Measurements from ENCODE around the gene PSD2.
"Not testable (repeated sequence)": the region's sequence is repeated elsewhere in the genome, so short reads cannot be mapped to it uniquely, and the experiment has no call there.

PSD2 gene

DNA sequence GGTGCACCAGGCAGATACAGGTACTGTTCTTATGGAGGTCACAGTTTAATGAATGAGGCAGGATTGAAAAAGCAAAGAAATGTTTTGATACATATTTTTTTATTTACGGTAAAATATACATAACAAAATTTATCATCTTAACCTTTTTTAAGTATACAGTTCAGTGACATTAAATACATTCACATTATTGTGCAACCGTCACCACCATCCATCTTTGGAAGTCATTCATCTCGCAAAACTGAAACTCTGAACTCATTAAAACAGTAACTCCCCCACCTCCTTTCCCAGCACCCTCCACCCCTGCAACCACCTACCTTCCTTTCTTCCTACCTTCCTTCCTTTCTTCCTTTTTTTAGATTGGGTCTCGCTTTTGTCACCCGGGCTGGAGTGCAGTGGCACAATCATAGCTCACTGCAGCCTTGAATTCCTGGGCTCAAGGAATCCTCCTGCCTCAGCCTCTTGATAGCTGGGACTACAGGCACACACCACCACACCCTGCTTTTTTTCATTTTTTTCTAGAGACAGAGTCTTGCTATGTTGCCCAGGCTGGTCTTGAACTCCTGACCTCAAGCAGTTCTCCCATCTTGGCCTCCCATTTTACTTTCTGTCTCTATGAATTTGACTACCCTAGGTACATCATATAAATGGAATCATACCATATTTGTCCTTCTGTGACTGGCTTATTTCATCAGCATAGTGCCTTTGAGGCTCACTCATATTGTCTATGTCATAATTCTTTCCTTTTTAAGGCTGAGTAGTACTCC lies 22.5 kb upstream of the PSD2 start:
- ATAC-seq, result no peak
- Mint-ChIP-seq H3K9me3 (no peaks in the 10 kb centered on the region), H3K4me3 (no peak overlapping the region), H3K36me3 (no peaks in the 10 kb centered on the region), H3K27ac (peak overlapping the region; percentile 30), H3K4me1 (peaks cover 11% of the 10 kb centered on the region)
- DNase-seq (ENCODE audit: low spot score in 2 of 2), result no peak

DNA sequence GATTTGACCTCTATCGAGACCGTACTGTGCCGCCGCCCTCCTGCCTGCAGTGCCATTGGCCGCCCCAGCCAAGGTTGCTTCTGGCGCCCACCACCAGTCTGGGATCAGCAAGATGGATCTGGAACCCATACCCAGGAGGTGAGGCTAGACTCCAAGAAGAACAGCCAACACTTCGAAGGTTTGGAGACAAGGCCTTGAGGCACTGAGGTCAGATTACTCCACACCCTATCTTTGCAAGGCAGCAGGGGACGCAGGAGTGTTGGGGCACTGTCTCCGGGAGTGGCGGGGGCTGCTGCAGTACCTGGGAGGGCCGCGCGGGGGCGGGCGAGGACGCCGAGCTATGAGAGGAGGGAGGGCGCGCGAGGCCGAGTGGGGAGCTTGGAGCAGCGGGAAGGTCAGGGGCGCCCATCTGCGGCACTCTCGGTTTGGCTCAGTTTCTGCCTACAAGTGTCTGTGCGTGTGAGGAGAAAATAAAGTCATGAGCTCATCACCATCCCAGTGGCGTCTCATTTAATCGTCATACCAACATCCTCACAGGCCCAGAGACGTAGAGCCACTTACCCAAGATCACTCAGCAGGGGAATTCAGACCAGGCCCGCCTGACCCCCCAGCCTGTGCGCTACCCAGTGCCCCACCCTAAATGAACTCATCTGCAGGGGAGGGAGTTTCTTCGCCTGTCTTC lies 20.5 kb upstream of the PSD2 start:
- ATAC-seq, result peak; percentile 90
- peak; percentile 91 to 96 for DNase-seq (ENCODE audit: low spot score in 2 of 2)
- Mint-ChIP-seq H3K27ac (no peak overlapping the region), H3K9me3 (no peaks in the 10 kb centered on the region), H3K4me1 (peaks cover 11% of the 10 kb centered on the region), H3K36me3 (no peaks in the 10 kb centered on the region), H3K4me3 (peak overlapping the region; percentile 32)

DNA sequence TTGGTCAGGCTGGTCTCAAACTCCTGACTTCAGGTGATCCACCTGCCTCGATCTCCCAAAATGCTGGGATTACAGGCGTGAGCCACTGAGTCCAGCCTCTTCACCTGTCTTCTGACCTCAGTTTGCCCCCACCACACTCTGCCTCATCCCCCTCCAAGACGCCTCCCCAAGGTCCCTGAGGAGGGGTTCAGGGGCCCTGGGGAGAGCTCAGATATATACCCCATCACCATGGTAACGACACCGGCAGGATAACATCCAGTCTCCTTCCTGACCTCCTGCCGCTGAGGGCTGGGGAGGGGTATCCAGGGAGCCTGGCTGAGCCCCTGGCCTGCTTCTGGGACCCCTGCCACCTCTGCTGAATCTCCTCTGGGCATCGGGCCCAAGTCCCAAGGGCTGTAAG lies 19.7 kb upstream of the PSD2 start:
- H3K4me3 Mint-ChIP-seq, result peak overlapping the region; percentile 32
- H3K4me1 Mint-ChIP-seq, result peaks cover 11% of the 10 kb centered on the region
- no peak for DNase-seq (ENCODE audit: low spot score in 2 of 2)
- H3K36me3 Mint-ChIP-seq, result no peaks in the 10 kb centered on the region
- ATAC-seq, result no peak
- no peak overlapping the region for H3K27ac Mint-ChIP-seq
- H3K9me3 Mint-ChIP-seq, result no peaks in the 10 kb centered on the region

- Mint-ChIP-seq H3K27ac (no peak overlapping the region), H3K36me3 (no peaks in the 10 kb centered on the region), H3K4me1 (peaks cover 11% of the 10 kb centered on the region), H3K9me3 (no peaks in the 10 kb centered on the region), H3K4me3 (no peak overlapping the region)
- no peak for ATAC-seq
- DNase-seq (ENCODE audit: low spot score in 2 of 2), result no peak
Observed at GRCh38 chr5:139776861-139777260, 18.7 kb upstream of the PSD2 start.

DNA sequence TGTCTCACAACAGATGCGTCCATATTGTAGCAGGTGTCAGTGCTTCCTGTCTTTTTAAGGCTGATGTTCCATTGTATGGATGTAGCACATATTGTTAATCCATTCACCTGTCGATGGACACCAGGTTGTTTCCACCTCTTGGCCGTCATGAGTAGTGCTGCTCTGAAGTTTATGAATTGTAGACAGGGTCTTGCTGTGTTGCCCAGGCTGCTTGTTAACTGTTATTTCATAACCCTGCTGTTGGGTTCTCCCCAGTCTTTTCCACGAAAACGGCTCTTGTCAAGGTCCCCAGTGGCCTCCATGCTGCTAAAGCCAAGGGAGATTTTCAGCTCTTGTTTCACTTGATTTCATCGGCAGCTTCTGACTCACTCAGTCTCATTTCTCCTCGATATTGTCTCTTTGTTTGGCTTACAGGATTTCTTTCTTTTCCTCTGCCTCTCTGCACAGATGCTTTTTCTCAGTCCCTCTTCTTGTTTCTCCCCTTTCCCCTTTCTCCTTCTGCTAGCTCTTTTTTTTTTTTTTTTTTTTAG lies 12.1 kb upstream of the PSD2 start:
- H3K4me1 Mint-ChIP-seq, result peaks cover 5% of the 10 kb centered on the region
- H3K36me3 Mint-ChIP-seq, result no peaks in the 10 kb centered on the region
- no peak overlapping the region for H3K4me3 Mint-ChIP-seq
- no peaks in the 10 kb centered on the region for H3K9me3 Mint-ChIP-seq
- ATAC-seq, result no peak
- no peak for DNase-seq (ENCODE audit: low spot score in 2 of 2)
- no peak overlapping the region for H3K27ac Mint-ChIP-seq

DNA sequence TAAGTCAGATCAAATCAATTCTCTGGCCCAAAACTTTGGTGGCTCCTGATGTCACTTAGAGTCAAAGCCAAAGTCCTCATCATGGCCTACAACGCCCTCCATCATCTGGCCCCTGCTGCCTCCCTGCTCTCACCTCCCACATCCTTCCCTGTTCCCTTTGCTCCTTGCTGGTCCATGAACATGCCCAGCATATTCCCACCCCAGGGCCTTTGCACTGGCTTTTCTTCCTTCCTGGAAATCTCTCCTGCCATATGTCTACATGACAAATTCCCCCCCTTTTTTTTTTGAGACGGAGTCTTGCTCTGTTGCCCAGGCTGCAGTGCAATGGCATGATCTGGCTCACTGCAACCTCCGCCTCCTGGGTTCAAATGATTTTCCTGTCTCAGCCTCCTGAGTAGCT lies 11.1 kb upstream of the PSD2 start:
- DNase-seq (ENCODE audit: low spot score in 2 of 2) (no peak), ATAC-seq (no peak)
- no peak overlapping the region for H3K4me3 Mint-ChIP-seq
- no peaks in the 10 kb centered on the region for H3K9me3 Mint-ChIP-seq
- peaks cover 5% of the 10 kb centered on the region for H3K4me1 Mint-ChIP-seq
- no peak overlapping the region for H3K27ac Mint-ChIP-seq
- H3K36me3 Mint-ChIP-seq, result no peaks in the 10 kb centered on the region

DNA sequence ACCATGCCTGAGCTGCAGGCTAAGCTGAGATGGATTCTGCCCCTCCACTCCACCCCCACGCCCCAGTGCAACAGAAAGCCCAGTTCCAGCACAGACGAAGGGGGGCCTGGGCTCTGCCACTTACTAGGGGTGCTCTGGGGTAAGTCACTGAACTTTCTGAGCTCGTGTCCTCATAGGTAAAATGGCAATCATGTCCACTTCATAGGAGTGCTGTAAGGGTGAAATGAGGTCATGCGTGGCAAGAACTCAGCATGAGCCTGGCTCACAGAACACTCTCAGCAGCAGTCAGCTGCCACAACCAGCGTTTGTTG lies 8.4 kb upstream of the PSD2 start:
- Mint-ChIP-seq H3K4me3 (peak overlapping the region; percentile 79), H3K4me1 (peaks cover 11% of the 10 kb centered on the region)
- ATAC-seq, result no peak

GRCh38 chr5:139787568-139788293 lies 7.9 kb upstream of the PSD2 start:
- Mint-ChIP-seq H3K4me3 (peak overlapping the region; percentile 79), H3K4me1 (peaks cover 11% of the 10 kb centered on the region), H3K27ac (peak overlapping the region; percentile 47), H3K9me3 (no peaks in the 10 kb centered on the region), H3K36me3 (no peaks in the 10 kb centered on the region)
- peak; percentile 98 to 99 for DNase-seq (ENCODE audit: low spot score in 2 of 2)
- peak; percentile 87 for ATAC-seq

More for the DNA sequence above, 8.4 kb upstream of the PSD2 start:
- Mint-ChIP-seq H3K9me3 (no peaks in the 10 kb centered on the region), H3K36me3 (no peaks in the 10 kb centered on the region), H3K27ac (no peak overlapping the region)
- DNase-seq (ENCODE audit: low spot score in 2 of 2), result no peak

- Mint-ChIP-seq H3K9me3 (no peaks in the 10 kb centered on the region), H3K27ac (no peak overlapping the region), H3K4me3 (peak overlapping the region; percentile 79), H3K36me3 (no peaks in the 10 kb centered on the region), H3K4me1 (peaks cover 11% of the 10 kb centered on the region)
- no peak for ATAC-seq
- DNase-seq (ENCODE audit: low spot score in 2 of 2), result no peak
Observed at GRCh38 chr5:139788294-139788910, 7.2 kb upstream of the PSD2 start.

- Mint-ChIP-seq H3K4me3 (peak overlapping the region; percentile 79), H3K27ac (no peak overlapping the region), H3K9me3 (no peaks in the 10 kb centered on the region), H3K36me3 (no peaks in the 10 kb centered on the region), H3K4me1 (peaks cover 11% of the 10 kb centered on the region)
- ATAC-seq (no peak), DNase-seq (ENCODE audit: low spot score in 2 of 2) (no peak)
Observed at GRCh38 chr5:139789116-139789844, 6.3 kb upstream of the PSD2 start.

- DNase-seq (ENCODE audit: low spot score in 2 of 2) (no peak), ATAC-seq (no peak)
- no peak overlapping the region for H3K27ac Mint-ChIP-seq
- no peak overlapping the region for H3K4me3 Mint-ChIP-seq
- no peaks in the 10 kb centered on the region for H3K9me3 Mint-ChIP-seq
- H3K36me3 Mint-ChIP-seq, result no peaks in the 10 kb centered on the region
- H3K4me1 Mint-ChIP-seq, result peaks cover 11% of the 10 kb centered on the region
Observed at GRCh38 chr5:139789845-139790189, 5.8 kb upstream of the PSD2 start.

- H3K9me3 Mint-ChIP-seq, result no peaks in the 10 kb centered on the region
- no peak overlapping the region for H3K4me3 Mint-ChIP-seq
- no peak overlapping the region for H3K27ac Mint-ChIP-seq
- no peaks in the 10 kb centered on the region for H3K36me3 Mint-ChIP-seq
- peaks cover 11% of the 10 kb centered on the region for H3K4me1 Mint-ChIP-seq
- ATAC-seq (no peak), DNase-seq (ENCODE audit: low spot score in 2 of 2) (no peak)
Observed at GRCh38 chr5:139792218-139792617, 3.4 kb upstream of the PSD2 start.

- not testable (repeated sequence) for ATAC-seq; H3K4me3 Mint-ChIP-seq; H3K27ac Mint-ChIP-seq; H3K36me3 Mint-ChIP-seq; H3K9me3 Mint-ChIP-seq; DNase-seq (ENCODE audit: low spot score in 2 of 2); H3K4me1 Mint-ChIP-seq
Observed at GRCh38 chr5:139792655-139793054, 3.0 kb upstream of the PSD2 start.

DNA sequence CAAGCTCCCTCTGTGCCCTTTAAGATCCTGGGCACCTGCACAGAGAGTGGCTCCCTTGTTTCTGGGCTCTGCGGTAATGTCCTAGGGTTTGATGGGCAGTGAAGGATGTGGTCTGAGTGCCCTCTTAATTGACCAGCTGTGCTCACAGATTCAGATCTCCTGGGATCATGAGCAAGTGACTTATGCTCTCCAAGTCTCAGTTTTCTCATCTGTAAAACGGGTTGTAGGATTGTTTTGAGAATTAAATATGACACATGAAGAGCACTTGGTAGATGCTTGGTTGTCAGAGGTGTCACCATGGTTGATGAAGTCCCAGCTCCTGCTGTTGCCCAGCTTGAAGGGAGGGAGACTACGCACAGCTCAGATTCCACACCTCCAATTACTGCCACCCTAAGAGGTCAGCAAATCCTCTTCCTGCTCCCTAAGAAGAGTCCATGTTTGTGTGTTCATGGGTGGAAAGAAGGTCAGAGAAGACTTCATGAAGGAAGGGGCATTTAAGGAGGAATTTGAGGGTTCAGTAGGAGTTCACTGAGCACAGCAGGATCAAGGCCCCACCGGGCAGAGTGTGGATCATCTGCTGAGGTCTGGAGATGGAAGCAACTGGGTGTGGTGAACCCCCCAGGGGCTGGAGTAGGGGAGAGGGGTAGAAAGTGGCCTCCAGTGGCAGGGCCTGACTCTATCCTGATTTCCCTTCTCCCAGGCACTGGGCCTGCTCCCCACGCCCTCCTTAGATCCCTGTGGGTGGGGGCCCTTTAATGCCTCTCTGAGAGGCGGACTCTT lies 1.4 kb upstream of the PSD2 start:
- Mint-ChIP-seq H3K4me1 (peaks cover 6% of the 10 kb centered on the region), H3K27ac (no peak overlapping the region), H3K4me3 (peak overlapping the region; percentile 30)

More for the DNA sequence above, 1.4 kb upstream of the PSD2 start:
- no peaks in the 10 kb centered on the region for H3K36me3 Mint-ChIP-seq
- ATAC-seq, result no peak
- H3K9me3 Mint-ChIP-seq, result no peaks in the 10 kb centered on the region
- no peak for DNase-seq (ENCODE audit: low spot score in 2 of 2)
